Nephron (organoid): ENCODE data around the gene NEMP2.
A peak's percentile ranks its signal among the peaks of the same experiment; 100 is the strongest.

ENCODE experiments used
- H3K27ac Mint-ChIP-seq, 3 experiments: 2 replicates each; pipeline ENCODE4 v1.8.0; 2020; ENCODE audit warnings: mixed read lengths in 3 of 3, mild to moderate bottlenecking in 2 of 3, moderate library complexity in 1 of 3
- H3K27me3 Mint-ChIP-seq: 2 replicates; pipeline ENCODE4 v1.8.0; 2021; ENCODE audit warnings: low read depth, mild to moderate bottlenecking, moderate library complexity, mixed read lengths
- H3K36me3 Mint-ChIP-seq: 2 replicates; pipeline ENCODE4 v1.8.0; 2020; ENCODE audit warnings: low read depth, mixed read lengths
- H3K4me1 Mint-ChIP-seq: 2 replicates; pipeline ENCODE4 v1.8.0; 2020; ENCODE audit warnings: mixed read lengths
- H3K4me3 Mint-ChIP-seq, 3 experiments: 2 replicates each; pipeline ENCODE4 v1.8.0; 2020; ENCODE audit warnings: mild to moderate bottlenecking in 3 of 3, mixed read lengths in 3 of 3, moderate library complexity in 2 of 3
- H3K9me3 Mint-ChIP-seq: 2 replicates; pipeline ENCODE4 v1.8.0; 2020; ENCODE audit warnings: mixed read lengths
- TF ChIP-seq, protein P1 (sequence below), 3 experiments: fragments of 200-600 bp; sonication (generic); IDR thresholded peaks; one replicate each; pipeline ENCODE4 v1.5.0; 2021; ENCODE audit warnings: antibody characterized with exemption in 3 of 3; ENCODE audit not compliant: unreplicated experiment in 3 of 3

Gene NEMP2

DNA sequence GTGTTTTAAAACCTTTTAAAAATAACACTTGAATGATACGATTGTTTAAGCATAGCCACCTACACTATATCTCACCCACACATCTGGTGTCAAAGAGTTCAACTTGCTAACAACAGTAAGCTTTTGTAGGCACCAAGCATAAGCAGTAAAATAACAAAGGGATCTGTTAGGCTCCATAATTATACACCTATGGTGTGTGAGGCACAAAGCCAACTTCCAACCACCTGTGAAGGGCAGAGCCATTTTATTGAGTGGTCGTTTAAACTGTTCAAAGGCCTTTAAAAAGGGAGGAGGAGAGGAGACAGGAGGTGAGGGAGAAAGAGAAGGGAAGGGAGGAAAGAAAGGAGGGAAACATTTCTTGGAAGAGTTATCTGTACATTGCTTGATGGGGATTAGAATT is 27.9 kb downstream of the NEMP2 start:
- TF ChIP-seq, protein P1, sequence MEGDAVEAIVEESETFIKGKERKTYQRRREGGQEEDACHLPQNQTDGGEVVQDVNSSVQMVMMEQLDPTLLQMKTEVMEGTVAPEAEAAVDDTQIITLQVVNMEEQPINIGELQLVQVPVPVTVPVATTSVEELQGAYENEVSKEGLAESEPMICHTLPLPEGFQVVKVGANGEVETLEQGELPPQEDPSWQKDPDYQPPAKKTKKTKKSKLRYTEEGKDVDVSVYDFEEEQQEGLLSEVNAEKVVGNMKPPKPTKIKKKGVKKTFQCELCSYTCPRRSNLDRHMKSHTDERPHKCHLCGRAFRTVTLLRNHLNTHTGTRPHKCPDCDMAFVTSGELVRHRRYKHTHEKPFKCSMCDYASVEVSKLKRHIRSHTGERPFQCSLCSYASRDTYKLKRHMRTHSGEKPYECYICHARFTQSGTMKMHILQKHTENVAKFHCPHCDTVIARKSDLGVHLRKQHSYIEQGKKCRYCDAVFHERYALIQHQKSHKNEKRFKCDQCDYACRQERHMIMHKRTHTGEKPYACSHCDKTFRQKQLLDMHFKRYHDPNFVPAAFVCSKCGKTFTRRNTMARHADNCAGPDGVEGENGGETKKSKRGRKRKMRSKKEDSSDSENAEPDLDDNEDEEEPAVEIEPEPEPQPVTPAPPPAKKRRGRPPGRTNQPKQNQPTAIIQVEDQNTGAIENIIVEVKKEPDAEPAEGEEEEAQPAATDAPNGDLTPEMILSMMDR (IDR thresholded peaks at IDR 0.05; ENCODE audit: unreplicated experiment in 3 of 3) = no peak
- no peaks in the 10 kb centered on the region for H3K9me3 Mint-ChIP-seq
- peaks cover 9% of the 10 kb centered on the region for H3K4me1 Mint-ChIP-seq
- peak overlapping the region in 2 of 3 experiments; percentile 30 to 49 for H3K27ac Mint-ChIP-seq
- peaks cover 4% of the 10 kb centered on the region for H3K36me3 Mint-ChIP-seq
- no peak overlapping the region for H3K4me3 Mint-ChIP-seq
- no peaks in the 10 kb centered on the region for H3K27me3 Mint-ChIP-seq

GRCh38 chr2:190505696-190506095 is 28.8 kb downstream of the NEMP2 start:
- Mint-ChIP-seq H3K36me3 (peaks cover 4% of the 10 kb centered on the region), H3K27ac (no peak overlapping the region), H3K9me3 (no peaks in the 10 kb centered on the region), H3K4me1 (peaks cover 9% of the 10 kb centered on the region), H3K4me3 (no peak overlapping the region), H3K27me3 (no peaks in the 10 kb centered on the region)
- TF ChIP-seq, protein P1 (IDR thresholded peaks at IDR 0.05; ENCODE audit: unreplicated experiment in 3 of 3) = no peak

GRCh38 chr2:190504912-190505311 is 29.6 kb downstream of the NEMP2 start:
- TF ChIP-seq, protein P1 (IDR thresholded peaks at IDR 0.05; ENCODE audit: unreplicated experiment in 3 of 3) = no peak
- no peaks in the 10 kb centered on the region for H3K27me3 Mint-ChIP-seq
- H3K9me3 Mint-ChIP-seq = no peaks in the 10 kb centered on the region
- H3K27ac Mint-ChIP-seq = no peak overlapping the region
- H3K4me3 Mint-ChIP-seq = no peak overlapping the region
- H3K4me1 Mint-ChIP-seq = peaks cover 9% of the 10 kb centered on the region
- peaks cover under 1% of the 10 kb centered on the region for H3K36me3 Mint-ChIP-seq

DNA sequence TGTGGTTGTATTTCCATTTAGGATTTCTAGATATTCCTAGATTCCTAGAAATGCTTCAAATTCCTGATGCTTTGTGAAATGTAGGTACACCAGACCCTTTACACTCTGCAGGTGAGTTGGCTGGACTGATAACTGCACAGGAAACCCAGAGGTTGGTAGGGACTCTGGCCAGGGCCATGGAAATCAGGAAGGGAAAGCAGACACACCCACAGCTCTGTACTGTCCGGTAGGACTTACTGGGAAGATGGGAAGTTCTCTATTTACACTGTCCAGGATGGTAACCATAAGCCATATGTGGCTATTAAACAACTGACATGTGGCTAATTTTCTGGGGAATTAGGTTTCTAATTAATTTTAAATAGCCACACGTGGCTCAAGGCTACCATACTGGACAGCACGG is 31.4 kb downstream of the NEMP2 start:
- H3K4me1 Mint-ChIP-seq = peaks cover 9% of the 10 kb centered on the region
- TF ChIP-seq, protein P1 (IDR thresholded peaks at IDR 0.05; ENCODE audit: unreplicated experiment in 3 of 3) = no peak
- no peaks in the 10 kb centered on the region for H3K36me3 Mint-ChIP-seq
- H3K4me3 Mint-ChIP-seq = no peak overlapping the region
- no peaks in the 10 kb centered on the region for H3K9me3 Mint-ChIP-seq
- no peak overlapping the region for H3K27ac Mint-ChIP-seq
- no peaks in the 10 kb centered on the region for H3K27me3 Mint-ChIP-seq

DNA sequence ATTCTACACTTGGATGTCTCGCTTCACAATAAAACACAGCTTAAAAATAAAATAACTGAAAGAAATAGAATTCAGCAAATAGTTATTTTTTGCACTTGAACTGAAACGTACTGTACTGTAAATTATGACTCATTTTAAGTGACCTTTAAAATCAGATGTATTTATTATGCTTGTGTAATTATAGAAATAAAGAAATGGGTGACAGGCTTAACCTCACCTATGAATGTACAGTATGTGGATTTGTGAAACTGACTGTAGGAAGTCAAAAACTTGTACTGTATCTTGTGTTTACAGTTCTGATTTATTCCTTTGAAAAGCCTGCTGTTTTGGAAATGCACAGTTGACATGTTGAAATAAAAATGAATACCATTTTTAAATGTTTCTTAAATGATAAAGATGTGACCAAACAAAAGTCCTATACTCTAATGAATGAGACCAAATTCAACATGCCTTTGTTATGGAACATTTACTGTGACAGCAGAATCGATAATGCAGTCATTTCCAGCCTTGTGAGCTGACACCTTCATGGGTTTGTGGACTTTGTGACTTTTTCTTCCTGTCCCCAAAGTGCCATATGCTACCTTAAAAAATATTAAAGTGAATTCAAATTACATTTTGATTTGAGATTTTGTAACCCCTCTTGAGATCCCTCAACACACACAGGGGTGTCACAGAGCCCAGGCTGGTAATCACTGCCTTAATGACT is 32.7 kb downstream of the NEMP2 start:
- Mint-ChIP-seq H3K27ac (no peak overlapping the region), H3K27me3 (no peaks in the 10 kb centered on the region), H3K36me3 (no peaks in the 10 kb centered on the region), H3K4me1 (peaks cover 4% of the 10 kb centered on the region), H3K4me3 (no peak overlapping the region), H3K9me3 (no peaks in the 10 kb centered on the region)
- TF ChIP-seq, protein P1 (IDR thresholded peaks at IDR 0.05; ENCODE audit: unreplicated experiment in 3 of 3) = no peak

DNA sequence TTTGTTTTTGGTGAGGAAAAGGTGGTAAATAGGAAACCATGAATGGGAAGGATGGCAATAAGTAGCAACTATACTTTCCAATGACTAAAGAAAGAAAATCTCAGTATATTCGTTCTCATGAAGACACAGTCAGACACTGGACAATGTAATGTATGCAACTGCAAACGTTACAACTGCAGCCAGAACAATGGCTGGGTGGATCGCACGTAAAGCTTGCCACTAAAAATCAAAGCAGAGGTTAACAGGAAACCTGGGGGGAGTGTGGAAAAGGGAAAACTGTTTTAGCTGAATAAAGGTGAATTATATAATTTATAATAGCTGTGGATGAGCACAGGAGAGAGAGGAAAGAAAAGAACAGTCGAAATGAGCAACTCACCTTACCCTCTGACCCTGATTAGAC is 33.3 kb downstream of the NEMP2 start:
- Mint-ChIP-seq H3K27me3 (no peaks in the 10 kb centered on the region), H3K27ac (no peak overlapping the region), H3K36me3 (no peaks in the 10 kb centered on the region), H3K4me3 (no peak overlapping the region), H3K4me1 (no peaks in the 10 kb centered on the region), H3K9me3 (no peaks in the 10 kb centered on the region)
- TF ChIP-seq, protein P1 (IDR thresholded peaks at IDR 0.05; ENCODE audit: unreplicated experiment in 3 of 3) = no peak
